Central memory CD8-positive, alpha-beta T cell (primary cell): Measurements from ENCODE around the gene CLTA.
A peak's percentile ranks its signal among the peaks of the same experiment; 100 is the strongest.

Experiments
- ATAC-seq: fragments of 150-1000 bp; cut with Tn5 transposase; replicated peaks from 2 replicates; pipeline ENCODE4 v1.10.0; 2022; ENCODE audit warnings: mild to moderate bottlenecking, moderate FRiP score, moderate number of reproducible peaks; ENCODE audit not compliant: poor library complexity, severe bottlenecking; ENCODE audit errors: extremely low read depth
- DNase-seq, 2 donors: peaks; one replicate each; pipeline ENCODE4 v3.0.0; 2021; ENCODE audit warnings: low spot score in 2 of 2
- H3K27ac Mint-ChIP-seq: one replicate; pipeline ENCODE4 v1.8.0; 2022; ENCODE audit warnings: low read depth, mild to moderate bottlenecking, moderate library complexity, mixed read lengths
- H3K27me3 Mint-ChIP-seq: one replicate; pipeline ENCODE4 v1.8.0; 2022; ENCODE audit warnings: mixed read lengths
- H3K36me3 Mint-ChIP-seq: one replicate; pipeline ENCODE4 v1.8.0; 2022; ENCODE audit warnings: mild to moderate bottlenecking, moderate library complexity, mixed read lengths; ENCODE audit not compliant: insufficient read depth
- H3K4me1 Mint-ChIP-seq: one replicate; pipeline ENCODE4 v1.8.0; 2022; ENCODE audit warnings: mixed read lengths
- H3K4me3 Mint-ChIP-seq: one replicate; pipeline ENCODE4 v1.8.0; 2022; ENCODE audit warnings: mild to moderate bottlenecking, moderate library complexity, mixed read lengths
- H3K9me3 Mint-ChIP-seq: one replicate; pipeline ENCODE4 v1.8.0; 2022; ENCODE audit warnings: mixed read lengths

The CLTA gene

GRCh38 chr9:36190388-36191289 is at the start of gene CLTA:
Gene CLTA (plus strand): TSS chr9:36190921. CDS start chr9:36191057, 136 bp downstream.
- H3K9me3 Mint-ChIP-seq, result no peaks in the 10 kb centered on the region
- peak within 1 kb of the TSS; percentile 77 for H3K27ac Mint-ChIP-seq
- DNase-seq (peak; percentile 81 to 92), ATAC-seq (peak; percentile 99)
- no peaks in the 10 kb centered on the region for H3K27me3 Mint-ChIP-seq
- peaks cover 41% of the 10 kb centered on the region for H3K4me1 Mint-ChIP-seq
- H3K36me3 Mint-ChIP-seq, result peaks cover 12% of the 10 kb centered on the region
- peak within 1 kb of the TSS; percentile 89 for H3K4me3 Mint-ChIP-seq

DNA sequence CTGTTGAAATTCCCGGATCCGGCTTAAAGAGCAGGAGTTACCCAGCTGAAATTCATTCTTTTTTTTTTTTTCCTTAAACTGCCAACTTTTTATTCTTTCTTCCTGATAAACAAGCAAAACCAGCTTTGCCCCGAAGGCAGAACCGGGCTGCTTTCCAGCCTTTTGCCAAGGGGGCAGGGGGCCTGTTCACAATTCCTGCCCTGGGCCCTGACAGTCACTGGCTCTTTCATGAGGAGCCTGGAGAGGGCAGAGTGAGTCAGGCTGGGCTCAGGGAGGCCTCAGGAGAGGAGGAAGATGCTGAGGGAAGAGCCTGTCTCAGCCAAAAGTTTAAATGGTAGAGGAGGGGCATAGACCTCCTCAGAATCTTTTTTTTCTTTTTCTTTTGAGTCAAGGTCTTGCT is 49.4 kb upstream of the CLTA start:
- no peak for ATAC-seq
- Mint-ChIP-seq H3K27ac (peak overlapping the region; percentile 100), H3K4me3 (peak overlapping the region; percentile 100), H3K9me3 (peaks cover 6% of the 10 kb centered on the region), H3K4me1 (peaks cover 89% of the 10 kb centered on the region), H3K27me3 (no peaks in the 10 kb centered on the region), H3K36me3 (peaks cover 19% of the 10 kb centered on the region)
- no peak for DNase-seq

- Mint-ChIP-seq H3K9me3 (peaks cover 6% of the 10 kb centered on the region), H3K27me3 (no peaks in the 10 kb centered on the region), H3K4me3 (peak overlapping the region; percentile 95), H3K36me3 (peaks cover 19% of the 10 kb centered on the region), H3K4me1 (peaks cover 92% of the 10 kb centered on the region), H3K27ac (peak overlapping the region; percentile 100)
- ATAC-seq (no peak), DNase-seq (no peak)
These were observed 49.0 kb upstream of the CLTA start for GRCh38 chr9:36141761-36142160.

GRCh38 chr9:36142510-36143244 is 48.0 kb upstream of the CLTA start:
- no peak for DNase-seq
- H3K4me1 Mint-ChIP-seq, result peaks cover 93% of the 10 kb centered on the region
- H3K36me3 Mint-ChIP-seq, result peaks cover 18% of the 10 kb centered on the region
- H3K4me3 Mint-ChIP-seq, result peak overlapping the region; percentile 95
- H3K27ac Mint-ChIP-seq, result peak overlapping the region; percentile 100
- ATAC-seq, result no peak
- H3K27me3 Mint-ChIP-seq, result no peaks in the 10 kb centered on the region
- H3K9me3 Mint-ChIP-seq, result peaks cover 6% of the 10 kb centered on the region

DNA sequence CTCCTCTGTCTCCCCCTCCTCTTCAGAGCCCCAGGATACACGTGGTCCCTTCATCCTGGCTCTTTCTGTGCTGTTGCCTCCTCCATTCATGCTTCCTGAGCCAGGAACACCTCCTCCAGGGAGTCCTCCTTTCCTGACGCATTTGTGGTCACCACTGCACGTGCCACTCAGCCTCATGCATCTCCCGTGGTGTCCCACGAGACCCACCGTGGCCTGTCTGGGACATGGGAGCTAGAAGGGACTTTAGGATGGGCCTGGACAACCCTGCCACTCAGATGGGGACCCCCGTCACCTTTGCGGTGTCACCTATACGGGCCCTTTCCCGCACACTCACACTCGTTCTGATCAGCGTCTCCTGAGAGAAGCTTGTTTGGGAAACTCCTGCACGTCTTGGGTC is 47.5 kb upstream of the CLTA start:
- peaks cover 17% of the 10 kb centered on the region for H3K36me3 Mint-ChIP-seq

DNA sequence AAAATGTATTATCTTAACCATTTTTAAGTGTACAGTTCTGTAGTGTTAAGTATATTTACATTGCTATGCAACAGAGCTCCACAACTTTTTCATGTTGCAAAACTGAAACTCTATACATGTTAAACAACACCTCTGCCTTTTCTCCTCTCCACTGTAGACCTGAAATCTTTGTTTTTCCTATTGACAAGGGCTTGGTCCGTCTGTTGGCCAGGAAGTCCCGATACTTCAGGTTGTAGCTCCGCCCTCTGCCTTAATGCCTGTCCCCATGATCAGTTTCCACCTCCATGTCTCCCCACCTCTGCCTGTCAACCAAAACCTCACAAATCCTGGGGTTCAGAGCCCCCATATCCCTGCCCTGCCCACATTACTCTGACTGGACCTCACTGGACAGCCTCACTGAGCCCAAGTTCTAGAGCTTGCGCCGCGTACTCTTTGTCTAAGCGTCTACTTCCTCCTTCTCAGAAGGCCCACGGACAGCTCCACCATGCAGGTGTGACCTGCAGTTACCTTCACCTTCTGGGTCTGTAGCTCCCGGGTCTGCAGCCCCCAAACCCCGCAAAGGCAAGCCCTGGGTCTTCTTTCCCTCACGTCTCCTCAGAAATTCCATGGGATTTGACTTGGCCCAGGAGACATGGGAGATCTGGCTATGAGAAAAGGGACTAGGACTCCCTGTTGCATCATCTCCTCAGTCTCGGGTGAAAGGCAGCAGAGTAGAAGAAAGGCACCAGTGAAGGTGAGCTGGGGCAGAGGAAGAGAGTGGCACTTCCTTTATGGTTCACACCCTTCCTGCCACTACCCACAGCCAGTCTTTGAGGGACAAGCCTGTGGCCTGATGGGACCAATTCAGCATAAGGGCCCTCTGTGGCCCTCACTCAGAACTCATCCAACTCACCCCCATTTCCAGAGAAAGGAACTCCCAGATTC is 46.1 kb upstream of the CLTA start:
- DNase-seq (peak in 1 of 2 donors; percentile 31), ATAC-seq (peak; percentile 68)
- peaks cover 16% of the 10 kb centered on the region for H3K36me3 Mint-ChIP-seq
- H3K4me1 Mint-ChIP-seq, result peaks cover 85% of the 10 kb centered on the region
- peaks cover 6% of the 10 kb centered on the region for H3K9me3 Mint-ChIP-seq
- H3K4me3 Mint-ChIP-seq, result peak overlapping the region; percentile 95
- H3K27ac Mint-ChIP-seq, result peak overlapping the region; percentile 100
- no peaks in the 10 kb centered on the region for H3K27me3 Mint-ChIP-seq

More for the DNA sequence above, 47.5 kb upstream of the CLTA start:
- Mint-ChIP-seq H3K9me3 (peaks cover 6% of the 10 kb centered on the region), H3K4me1 (peaks cover 90% of the 10 kb centered on the region), H3K4me3 (peak overlapping the region; percentile 95), H3K27ac (peak overlapping the region; percentile 100), H3K27me3 (no peaks in the 10 kb centered on the region)
- ATAC-seq, result no peak
- DNase-seq, result no peak

- H3K27me3 Mint-ChIP-seq, result no peaks in the 10 kb centered on the region
- peaks cover 81% of the 10 kb centered on the region for H3K4me1 Mint-ChIP-seq
- peak overlapping the region; percentile 85 for H3K27ac Mint-ChIP-seq
- DNase-seq, result no peak
- peaks cover 14% of the 10 kb centered on the region for H3K36me3 Mint-ChIP-seq
- peaks cover 6% of the 10 kb centered on the region for H3K9me3 Mint-ChIP-seq
- no peak overlapping the region for H3K4me3 Mint-ChIP-seq
- ATAC-seq, result no peak
These were observed 44.8 kb upstream of the CLTA start for GRCh38 chr9:36145970-36146369.

- DNase-seq (no peak), ATAC-seq (no peak)
- H3K36me3 Mint-ChIP-seq, result peaks cover 17% of the 10 kb centered on the region
- H3K27ac Mint-ChIP-seq, result peak overlapping the region; percentile 85
- no peaks in the 10 kb centered on the region for H3K27me3 Mint-ChIP-seq
- H3K9me3 Mint-ChIP-seq, result peaks cover 6% of the 10 kb centered on the region
- H3K4me3 Mint-ChIP-seq, result peak overlapping the region; percentile 39
- H3K4me1 Mint-ChIP-seq, result peaks cover 84% of the 10 kb centered on the region
These were observed 44.1 kb upstream of the CLTA start for GRCh38 chr9:36146651-36147050.

DNA sequence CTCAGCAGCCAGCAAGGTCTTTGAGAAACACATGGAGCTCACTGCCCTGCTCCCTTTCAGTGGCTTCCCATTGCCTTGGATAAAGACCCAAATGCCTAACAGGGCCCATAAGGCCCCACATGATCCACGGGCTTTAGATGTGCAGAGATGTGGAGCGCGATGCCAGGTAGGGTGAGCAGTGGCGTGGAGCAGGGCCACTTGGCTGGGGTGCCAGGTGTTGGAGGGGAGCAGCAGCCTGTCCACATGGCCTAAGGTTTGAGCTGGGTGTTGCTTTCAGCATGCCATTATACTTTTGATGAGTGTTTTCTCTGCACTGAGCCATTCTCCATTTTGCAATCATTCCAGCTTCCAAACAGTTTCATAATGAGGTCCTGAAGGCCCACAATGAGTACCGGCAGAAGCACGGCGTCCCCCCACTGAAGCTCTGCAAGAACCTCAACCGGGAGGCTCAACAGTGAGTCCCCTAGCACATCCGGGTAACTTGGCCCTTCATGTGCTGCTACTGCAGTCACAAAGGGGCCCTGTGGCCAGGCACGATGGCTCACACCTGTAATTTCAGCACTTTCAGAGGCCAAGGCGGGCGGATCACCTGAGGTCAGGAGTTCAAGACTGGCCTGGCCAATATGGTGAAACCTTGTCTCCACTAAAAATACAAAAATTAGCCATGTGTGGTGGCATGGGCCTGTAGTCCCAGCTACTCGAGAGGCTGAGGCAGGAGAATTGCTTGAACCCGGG is 43.1 kb upstream of the CLTA start:
- Mint-ChIP-seq H3K4me3 (peak overlapping the region; percentile 39), H3K27me3 (no peaks in the 10 kb centered on the region), H3K9me3 (peaks cover 6% of the 10 kb centered on the region), H3K27ac (peak overlapping the region; percentile 85), H3K36me3 (peaks cover 20% of the 10 kb centered on the region), H3K4me1 (peaks cover 82% of the 10 kb centered on the region)
- ATAC-seq (no peak), DNase-seq (no peak)

DNA sequence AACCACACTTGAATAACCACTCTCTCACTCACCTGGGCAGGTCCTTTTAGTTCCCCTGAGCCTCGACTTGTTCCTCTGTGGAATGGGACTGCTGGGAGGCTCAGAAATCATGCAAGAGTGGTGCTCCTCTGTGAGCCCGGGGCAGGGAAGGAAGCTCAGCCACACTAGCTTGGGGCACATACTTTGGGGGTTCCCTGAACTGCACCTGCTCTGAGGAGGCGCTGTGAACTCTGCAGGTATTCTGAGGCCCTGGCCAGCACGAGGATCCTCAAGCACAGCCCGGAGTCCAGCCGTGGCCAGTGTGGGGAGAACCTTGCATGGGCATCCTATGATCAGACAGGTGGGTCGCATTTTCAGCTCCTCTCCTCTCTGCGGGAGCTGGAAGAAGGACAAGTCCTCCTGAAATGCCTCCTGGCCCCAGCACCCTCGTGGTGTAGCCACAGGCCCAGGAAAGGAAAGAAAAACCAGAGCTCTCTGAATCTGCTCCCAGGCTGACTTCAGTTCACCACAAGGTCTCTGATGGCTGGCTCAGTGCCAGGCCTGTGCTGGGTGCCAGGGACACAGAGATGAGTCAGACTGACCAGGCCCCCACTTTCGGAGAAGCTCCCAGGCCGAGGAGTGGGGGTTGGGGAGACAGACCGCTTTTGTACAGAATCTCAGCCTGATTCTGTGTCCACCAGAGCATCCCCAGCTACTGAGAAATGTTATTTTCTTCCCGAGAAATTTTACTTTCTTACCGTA is 42.2 kb upstream of the CLTA start:
- Mint-ChIP-seq H3K4me1 (peaks cover 79% of the 10 kb centered on the region), H3K27ac (peak overlapping the region; percentile 85), H3K36me3 (peaks cover 25% of the 10 kb centered on the region), H3K9me3 (peaks cover 6% of the 10 kb centered on the region), H3K27me3 (no peaks in the 10 kb centered on the region), H3K4me3 (peak overlapping the region; percentile 36)
- DNase-seq (peak; percentile 47 to 60), ATAC-seq (no peak)

DNA sequence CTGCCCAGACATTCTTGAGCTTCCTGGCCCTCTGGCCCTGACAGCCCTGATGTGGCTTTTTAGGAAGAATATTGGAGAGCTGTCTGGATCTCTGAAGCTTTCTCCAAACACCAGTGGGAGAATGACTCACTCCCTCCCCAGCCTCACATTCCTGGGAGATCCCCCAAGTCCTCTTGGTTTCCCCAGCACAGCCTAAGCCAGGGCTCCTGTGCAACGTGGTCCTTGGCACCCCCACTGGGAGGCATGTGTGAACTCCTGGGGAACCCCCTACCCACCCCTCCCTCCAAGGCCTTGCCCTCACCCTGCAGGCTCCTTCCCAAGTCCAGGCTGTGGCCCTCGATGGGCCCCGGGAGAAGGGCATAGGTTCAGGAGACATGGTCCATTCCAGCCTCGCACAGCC is 41.5 kb upstream of the CLTA start:
- H3K4me1 Mint-ChIP-seq, result peaks cover 77% of the 10 kb centered on the region
- DNase-seq, result no peak
- no peaks in the 10 kb centered on the region for H3K27me3 Mint-ChIP-seq
- ATAC-seq, result no peak
- H3K36me3 Mint-ChIP-seq, result peaks cover 21% of the 10 kb centered on the region
- no peak overlapping the region for H3K27ac Mint-ChIP-seq
- peak overlapping the region; percentile 36 for H3K4me3 Mint-ChIP-seq
- H3K9me3 Mint-ChIP-seq, result peaks cover 6% of the 10 kb centered on the region
